OCI-LY1 (cell line): Measurements from ENCODE around the gene ENTPD8.

Source experiments
- EZH2 ChIP-seq: fragments of 200-600 bp; sonication (generic), shearing (Covaris generic); IDR thresholded peaks from 2 replicates; pipeline ENCODE4 v1.8.0; 2017; ENCODE audit warnings: borderline replicate concordance, mixed run types, mild to moderate bottlenecking, antibody characterized with exemption, low read length, moderate library complexity, mixed read lengths
- TF ChIP-seq, protein P1 (sequence below): fragments of 200-600 bp; sonication (generic), shearing (Covaris generic); IDR thresholded peaks from 2 replicates; pipeline ENCODE4 v1.5.1; 2017; ENCODE audit warnings: mild to moderate bottlenecking, antibody characterized with exemption, low read length, moderate library complexity, mixed read lengths

DNA sequence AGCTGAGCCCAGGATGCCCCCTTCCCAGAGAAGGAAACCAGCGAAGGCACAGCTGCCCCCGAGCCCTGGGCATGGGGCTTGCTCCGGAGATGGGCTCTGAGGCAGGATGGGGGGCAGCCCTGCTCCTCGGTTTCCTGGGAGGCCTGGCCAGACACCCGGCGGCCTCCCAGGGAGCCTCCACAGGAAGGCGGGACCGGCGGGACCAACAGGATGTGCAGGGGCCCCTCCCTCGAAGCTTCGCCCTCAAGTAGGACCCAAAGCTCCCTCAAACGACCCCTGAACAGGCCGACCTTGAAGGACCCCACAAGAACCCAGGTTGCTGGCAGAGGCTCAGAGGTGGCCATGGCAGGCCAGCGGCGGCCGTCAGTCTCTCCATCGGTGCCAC is 29.9 kb downstream of the ENTPD8 start:
- TF ChIP-seq, protein P1, sequence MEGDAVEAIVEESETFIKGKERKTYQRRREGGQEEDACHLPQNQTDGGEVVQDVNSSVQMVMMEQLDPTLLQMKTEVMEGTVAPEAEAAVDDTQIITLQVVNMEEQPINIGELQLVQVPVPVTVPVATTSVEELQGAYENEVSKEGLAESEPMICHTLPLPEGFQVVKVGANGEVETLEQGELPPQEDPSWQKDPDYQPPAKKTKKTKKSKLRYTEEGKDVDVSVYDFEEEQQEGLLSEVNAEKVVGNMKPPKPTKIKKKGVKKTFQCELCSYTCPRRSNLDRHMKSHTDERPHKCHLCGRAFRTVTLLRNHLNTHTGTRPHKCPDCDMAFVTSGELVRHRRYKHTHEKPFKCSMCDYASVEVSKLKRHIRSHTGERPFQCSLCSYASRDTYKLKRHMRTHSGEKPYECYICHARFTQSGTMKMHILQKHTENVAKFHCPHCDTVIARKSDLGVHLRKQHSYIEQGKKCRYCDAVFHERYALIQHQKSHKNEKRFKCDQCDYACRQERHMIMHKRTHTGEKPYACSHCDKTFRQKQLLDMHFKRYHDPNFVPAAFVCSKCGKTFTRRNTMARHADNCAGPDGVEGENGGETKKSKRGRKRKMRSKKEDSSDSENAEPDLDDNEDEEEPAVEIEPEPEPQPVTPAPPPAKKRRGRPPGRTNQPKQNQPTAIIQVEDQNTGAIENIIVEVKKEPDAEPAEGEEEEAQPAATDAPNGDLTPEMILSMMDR, result no peak
- TF ChIP-seq EZH2, result no peak
